Endothelial cell (in vitro differentiated cells): Measurements from ENCODE around the gene NOS1AP. TPM values are rescaled to one million over a fixed set of nuclear protein-coding genes. Genes with fewer than 3 reads are reported as not detected.

Source experiments
- DNase-seq: peaks from one replicate; pipeline ENCODE4 v3.0.0; 2021; ENCODE audit warnings: low spot score
- H3K27ac Mint-ChIP-seq: one replicate; pipeline ENCODE4 v1.8.0; 2021; ENCODE audit warnings: mixed read lengths, inconsistent platforms; ENCODE audit not compliant: unreplicated experiment
- H3K27me3 Mint-ChIP-seq: one replicate; pipeline ENCODE4 v1.8.0; 2021; ENCODE audit warnings: mild to moderate bottlenecking, moderate library complexity, mixed read lengths, inconsistent platforms; ENCODE audit not compliant: unreplicated experiment
- H3K36me3 Mint-ChIP-seq: one replicate; pipeline ENCODE4 v1.8.0; 2021; ENCODE audit warnings: mild to moderate bottlenecking, low read depth, mixed read lengths, inconsistent platforms; ENCODE audit not compliant: unreplicated experiment
- H3K4me1 Mint-ChIP-seq: one replicate; pipeline ENCODE4 v1.8.0; 2021; ENCODE audit warnings: mild to moderate bottlenecking, mixed read lengths, inconsistent platforms; ENCODE audit not compliant: unreplicated experiment
- H3K4me3 Mint-ChIP-seq: one replicate; pipeline ENCODE4 v1.8.0; 2021; ENCODE audit warnings: mild to moderate bottlenecking, mixed read lengths, inconsistent platforms; ENCODE audit not compliant: unreplicated experiment
- H3K9me3 Mint-ChIP-seq: one replicate; pipeline ENCODE4 v1.8.0; 2021; ENCODE audit warnings: mixed read lengths, inconsistent platforms; ENCODE audit not compliant: unreplicated experiment
- CTCF ChIP-seq: fragments of 200-600 bp; sonication (generic); IDR thresholded peaks from one replicate; pipeline ENCODE4 v1.5.0; 2021; ENCODE audit warnings: antibody characterized with exemption; ENCODE audit not compliant: unreplicated experiment
- total RNA-seq: library from RNA; stranded (reverse); fragmentation: NEBNext Ultra II Directional; extraction: Animal tissue kit (Norgen Biotek cat#: 25700); gene quantifications from one replicate; pipeline ENCODE4 v1.2.1, GENCODE V29; 2021; ENCODE audit not compliant: unreplicated experiment

Gene NOS1AP
- total RNA-seq, 1 donor from 2014 or later: 19.8 TPM

DNA sequence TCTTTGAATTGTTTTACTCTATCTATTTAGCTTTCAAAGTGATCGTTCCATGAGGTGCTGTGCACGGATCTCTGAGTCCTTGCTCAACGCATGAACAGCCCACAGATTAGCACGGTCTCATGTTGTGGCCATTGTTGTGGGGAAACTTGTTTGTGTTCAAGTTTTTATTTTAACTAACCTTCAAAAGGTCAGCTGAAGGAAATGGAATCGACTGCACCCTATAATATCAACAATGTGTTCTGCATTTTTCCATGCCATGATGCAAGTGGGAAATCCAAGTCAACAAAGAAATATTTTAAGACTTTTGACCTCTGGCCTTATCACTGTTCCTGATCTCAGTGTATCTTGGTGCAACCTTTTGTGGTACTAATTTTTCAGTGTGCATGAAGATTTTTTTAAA lies 336.3 kb downstream of the NOS1AP start:
- H3K27me3 Mint-ChIP-seq: peaks cover 4% of the 10 kb centered on the region
- no peaks in the 10 kb centered on the region for H3K36me3 Mint-ChIP-seq
- no peak overlapping the region for H3K4me3 Mint-ChIP-seq
- TF ChIP-seq CTCF: no peak
- no peak overlapping the region for H3K27ac Mint-ChIP-seq
- no peak for DNase-seq
- no peaks in the 10 kb centered on the region for H3K4me1 Mint-ChIP-seq
- H3K9me3 Mint-ChIP-seq: no peaks in the 10 kb centered on the region

- TF ChIP-seq CTCF: no peak
- H3K27me3 Mint-ChIP-seq: peaks cover 4% of the 10 kb centered on the region
- H3K4me1 Mint-ChIP-seq: no peaks in the 10 kb centered on the region
- no peaks in the 10 kb centered on the region for H3K9me3 Mint-ChIP-seq
- DNase-seq: no peak
- H3K4me3 Mint-ChIP-seq: no peak overlapping the region
- H3K27ac Mint-ChIP-seq: no peak overlapping the region
- no peaks in the 10 kb centered on the region for H3K36me3 Mint-ChIP-seq
These were observed 337.3 kb downstream of the NOS1AP start for GRCh38 chr1:162406811-162407210.

- no peak for TF ChIP-seq CTCF
- Mint-ChIP-seq H3K27ac (no peak overlapping the region), H3K27me3 (peaks cover 4% of the 10 kb centered on the region), H3K4me1 (no peaks in the 10 kb centered on the region), H3K9me3 (no peaks in the 10 kb centered on the region), H3K4me3 (no peak overlapping the region), H3K36me3 (no peaks in the 10 kb centered on the region)
- no peak for DNase-seq
These were observed 338.0 kb downstream of the NOS1AP start for GRCh38 chr1:162407539-162407938.

GRCh38 chr1:162412002-162412401 lies 342.5 kb downstream of the NOS1AP start, which contains the start of gene SH2D1B:
Gene SH2D1B, minus strand, starts transcription at chr1:162412136. Its CDS starts 120 bp downstream, at chr1:162412016.
- no peaks in the 10 kb centered on the region for H3K9me3 Mint-ChIP-seq
- H3K36me3 Mint-ChIP-seq: no peaks in the 10 kb centered on the region
- no peak within 1 kb of the TSS for H3K4me3 Mint-ChIP-seq
- no peaks in the 10 kb centered on the region for H3K4me1 Mint-ChIP-seq
- TF ChIP-seq CTCF: no peak
- no peak for DNase-seq
- peaks cover 4% of the 10 kb centered on the region for H3K27me3 Mint-ChIP-seq
- H3K27ac Mint-ChIP-seq: no peak within 1 kb of the TSS

GRCh38 chr1:162416215-162416614 lies 346.7 kb downstream of the NOS1AP start:
- H3K27ac Mint-ChIP-seq: no peak overlapping the region
- H3K4me1 Mint-ChIP-seq: no peaks in the 10 kb centered on the region
- H3K4me3 Mint-ChIP-seq: no peak overlapping the region
- H3K36me3 Mint-ChIP-seq: no peaks in the 10 kb centered on the region
- DNase-seq: no peak
- no peak for TF ChIP-seq CTCF
- H3K27me3 Mint-ChIP-seq: peaks cover 1% of the 10 kb centered on the region
- no peaks in the 10 kb centered on the region for H3K9me3 Mint-ChIP-seq
